ENCODE measurements around the gene MBNL1.

DNA sequence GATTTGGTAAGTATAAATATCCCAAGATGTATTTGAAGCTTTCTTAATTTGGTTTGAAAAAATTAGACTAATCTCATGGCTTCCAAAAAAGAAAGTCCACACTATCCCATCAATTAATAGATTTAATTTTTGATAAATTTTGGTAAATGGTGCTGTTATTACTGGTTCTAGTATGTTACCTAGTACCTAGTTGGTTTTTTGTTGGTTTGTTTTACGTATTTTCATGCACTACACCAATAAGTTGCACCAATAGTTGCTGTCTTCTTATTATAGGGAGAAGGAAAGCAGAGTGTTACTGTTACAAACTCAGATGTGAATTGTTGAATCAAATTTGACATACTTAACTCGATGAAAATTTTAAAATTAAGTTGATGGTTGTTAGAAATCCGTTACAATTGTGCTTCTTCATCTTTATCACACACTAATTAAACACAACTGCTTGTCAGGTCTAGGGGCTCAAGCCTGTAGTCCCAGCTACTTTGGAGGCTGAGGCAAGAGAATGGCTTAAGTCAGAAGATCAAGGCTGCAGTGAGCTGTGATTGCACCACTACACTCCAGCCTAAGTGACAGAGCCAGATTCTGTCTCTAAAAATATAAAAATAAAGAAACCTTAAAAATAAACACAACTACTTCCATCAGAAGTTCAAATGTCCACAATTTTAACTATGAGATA, 23.1 kb upstream of the MBNL1 start:
- no peak for TF ChIP-seq CTCF (IDR thresholded peaks at IDR 0.05)
- no peak for TF ChIP-seq POLR2A (IDR thresholded peaks at IDR 0.05)
- TF ChIP-seq EP300 (IDR thresholded peaks at IDR 0.05), result no peak

Data from tibial nerve (tissue), 4 donors.